DMS 273 (cell line): ENCODE results near the gene ASXL2.
"Not testable (repeated sequence)": the region's sequence is repeated elsewhere in the genome, so short reads cannot be mapped to it uniquely, and the experiment has no call there.

Experiments used
- DNase-seq: peaks from one replicate; lab custom pipeline; 2025; ENCODE audit not compliant: unreplicated experiment; lab: John Stamatoyannopoulos, UW

Gene ASXL2

DNA sequence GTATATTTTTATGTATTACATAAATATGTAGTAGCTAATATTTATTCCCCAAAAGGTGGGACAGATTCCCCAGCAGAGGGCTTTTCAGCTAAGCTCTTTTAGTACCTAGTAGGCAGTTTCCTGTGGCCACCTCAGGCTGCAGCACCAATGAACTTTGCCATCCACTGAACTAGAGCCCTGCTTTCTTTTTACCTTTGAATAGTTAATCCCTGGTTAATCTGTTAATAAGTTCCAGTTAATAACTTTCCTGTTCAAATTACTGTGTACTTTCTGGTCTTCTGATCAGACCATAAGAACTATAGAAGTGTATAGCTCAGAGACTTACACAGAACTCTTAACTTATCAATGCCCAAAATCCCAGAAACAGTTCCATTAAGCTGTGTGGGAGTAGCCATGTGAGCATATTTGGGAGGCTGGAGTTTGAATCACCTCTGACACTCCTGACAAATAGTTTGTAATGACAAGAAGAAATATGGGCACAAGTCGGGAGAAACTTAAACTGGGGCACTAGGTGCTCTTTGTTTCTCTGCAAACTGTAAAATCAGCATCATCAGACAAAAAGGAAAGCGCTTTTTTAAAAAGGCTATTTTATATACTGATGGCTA, 40.0 kb downstream of the ASXL2 start:
- no peak for DNase-seq

DNA sequence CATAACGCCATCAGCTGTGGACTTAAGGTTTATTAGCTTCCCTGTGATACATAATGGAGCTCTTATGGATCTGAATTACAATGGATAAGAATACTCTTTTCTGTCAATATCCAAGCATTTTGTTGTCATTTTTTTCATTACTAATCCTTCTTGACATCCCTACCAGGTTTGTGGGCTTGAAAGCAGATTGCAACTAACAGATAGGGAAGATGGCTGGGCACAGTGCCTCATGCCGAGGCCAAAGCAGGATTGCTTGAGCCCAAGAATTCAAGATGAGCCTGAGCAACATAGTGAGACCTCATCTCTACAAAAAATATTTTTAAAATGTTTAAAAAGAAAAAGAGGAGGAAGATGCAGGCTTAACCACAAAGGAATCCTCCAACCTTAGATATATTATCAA, 42.4 kb downstream of the ASXL2 start:
- no peak for DNase-seq

- no peak for DNase-seq
Observed at GRCh38 chr2:25833566-25833965, 44.7 kb downstream of the ASXL2 start.

DNA sequence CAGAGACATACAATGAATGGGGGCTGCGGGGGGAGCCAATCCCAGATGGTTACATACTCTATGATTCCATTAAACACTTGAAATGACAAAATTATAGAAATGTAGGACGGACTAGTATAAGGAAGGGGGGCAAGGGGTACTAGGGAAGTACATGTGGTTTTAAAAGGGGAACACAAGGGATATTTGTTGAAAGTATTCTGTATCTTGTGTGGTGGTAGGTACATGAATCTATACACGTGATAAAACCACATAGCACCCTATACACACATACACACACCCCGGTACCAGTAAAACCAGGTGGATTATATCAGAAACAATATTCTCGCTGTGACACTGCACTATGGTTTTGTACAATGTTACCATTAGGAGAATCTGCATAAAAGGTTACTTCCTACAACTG, 45.4 kb downstream of the ASXL2 start:
- DNase-seq: no peak

- no peak for DNase-seq
Observed at GRCh38 chr2:25831746-25832449, 46.4 kb downstream of the ASXL2 start.

DNA sequence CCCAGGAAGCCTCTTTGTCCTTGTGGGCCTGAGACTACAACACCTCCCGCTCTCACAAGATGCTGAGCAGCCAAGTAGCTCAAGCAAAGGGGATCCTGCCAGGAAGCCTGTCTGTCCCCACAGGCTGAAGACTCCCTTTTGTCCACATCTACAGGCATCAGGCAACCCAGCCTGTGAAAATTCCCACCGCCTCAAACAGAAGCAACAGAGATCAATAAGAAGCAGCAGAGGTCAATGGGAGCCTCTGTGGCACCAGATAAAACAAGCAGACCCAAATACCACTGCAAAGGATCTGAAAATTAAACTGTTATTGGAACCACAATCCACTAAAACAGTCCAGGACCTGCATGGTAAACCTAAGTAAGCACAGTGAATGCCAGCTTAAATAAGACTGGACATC, 48.5 kb downstream of the ASXL2 start:
- no peak for DNase-seq

GRCh38 chr2:25829377-25829704, 48.9 kb downstream of the ASXL2 start:
- no peak for DNase-seq

DNA sequence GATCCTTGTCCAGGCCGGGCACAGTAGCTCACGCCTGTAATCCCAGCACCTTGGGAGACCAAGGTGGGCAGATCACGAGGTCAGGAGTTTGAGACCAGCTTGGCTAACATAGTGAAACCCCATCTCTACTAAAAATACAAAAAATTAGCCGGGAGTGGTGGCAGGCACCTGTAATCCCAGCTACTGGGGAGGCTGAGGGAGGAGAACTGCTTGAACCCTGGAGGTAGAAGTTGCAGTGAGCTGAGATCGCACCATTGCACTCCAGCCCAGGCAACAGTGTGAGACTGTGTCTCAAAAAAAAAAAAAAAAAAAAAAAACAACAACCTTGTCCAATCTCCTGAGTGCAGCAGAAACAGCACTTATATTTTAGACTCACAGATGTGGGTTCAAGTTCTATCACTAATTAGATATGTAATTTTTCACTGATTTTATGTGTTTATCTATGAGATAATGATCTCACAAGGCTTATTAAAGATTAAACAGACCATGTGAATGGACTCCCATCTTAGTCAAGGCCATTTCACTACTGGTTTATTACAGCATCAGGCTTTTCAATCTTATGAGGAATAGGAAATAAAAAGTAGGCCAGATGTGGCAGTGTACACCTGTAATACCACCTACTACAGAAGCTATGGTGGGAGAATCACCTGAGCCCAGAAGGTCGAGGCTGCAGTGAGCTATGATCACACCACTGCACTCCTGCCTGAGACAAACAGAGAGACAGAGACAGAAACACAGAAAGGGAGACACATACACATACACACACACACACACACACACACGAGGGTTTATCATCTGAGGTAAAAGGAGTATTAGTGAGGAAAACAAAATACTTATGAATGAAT, 49.5 kb downstream of the ASXL2 start:
- not testable (repeated sequence) for DNase-seq

- no peak for DNase-seq
Observed at GRCh38 chr2:25825238-25825637, 53.0 kb downstream of the ASXL2 start.

DNA sequence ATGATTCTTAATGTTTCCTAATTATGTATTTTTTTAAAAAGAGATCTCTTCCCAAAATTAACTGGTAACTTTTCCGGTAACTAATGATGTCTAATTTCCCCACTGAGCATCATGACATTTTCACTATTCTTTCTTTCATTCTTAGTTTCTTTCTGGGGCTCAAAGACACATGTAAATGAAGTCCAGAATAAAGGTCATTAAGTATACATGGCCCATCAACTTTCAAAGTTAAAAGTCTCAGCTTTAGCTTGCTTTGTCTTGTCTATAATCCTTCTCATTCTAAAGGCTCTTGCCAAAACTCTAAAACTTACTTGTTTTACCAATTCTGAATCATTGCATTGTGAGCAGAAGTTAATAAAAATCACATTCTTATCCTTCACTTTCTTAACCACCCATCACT, 53.6 kb downstream of the ASXL2 start:
- no peak for DNase-seq

DNA sequence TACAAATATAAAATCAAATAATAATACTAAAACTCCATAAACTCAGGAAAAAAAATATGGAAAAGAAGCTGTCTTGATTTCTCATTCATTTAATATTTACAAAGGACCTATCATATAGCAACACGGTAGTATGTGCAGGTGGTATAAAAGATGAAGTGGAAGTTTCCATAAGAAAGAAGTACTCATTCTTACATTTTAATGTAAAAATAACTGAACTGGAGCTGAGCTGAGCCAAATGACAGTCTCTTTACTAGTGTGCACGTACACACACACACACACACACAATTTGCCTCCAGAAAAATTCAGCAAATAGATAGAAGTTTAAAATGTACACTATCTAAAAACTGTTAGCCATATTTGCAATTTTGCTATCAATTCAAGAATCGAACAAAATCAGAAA, 54.1 kb downstream of the ASXL2 start:
- no peak for DNase-seq

DNA sequence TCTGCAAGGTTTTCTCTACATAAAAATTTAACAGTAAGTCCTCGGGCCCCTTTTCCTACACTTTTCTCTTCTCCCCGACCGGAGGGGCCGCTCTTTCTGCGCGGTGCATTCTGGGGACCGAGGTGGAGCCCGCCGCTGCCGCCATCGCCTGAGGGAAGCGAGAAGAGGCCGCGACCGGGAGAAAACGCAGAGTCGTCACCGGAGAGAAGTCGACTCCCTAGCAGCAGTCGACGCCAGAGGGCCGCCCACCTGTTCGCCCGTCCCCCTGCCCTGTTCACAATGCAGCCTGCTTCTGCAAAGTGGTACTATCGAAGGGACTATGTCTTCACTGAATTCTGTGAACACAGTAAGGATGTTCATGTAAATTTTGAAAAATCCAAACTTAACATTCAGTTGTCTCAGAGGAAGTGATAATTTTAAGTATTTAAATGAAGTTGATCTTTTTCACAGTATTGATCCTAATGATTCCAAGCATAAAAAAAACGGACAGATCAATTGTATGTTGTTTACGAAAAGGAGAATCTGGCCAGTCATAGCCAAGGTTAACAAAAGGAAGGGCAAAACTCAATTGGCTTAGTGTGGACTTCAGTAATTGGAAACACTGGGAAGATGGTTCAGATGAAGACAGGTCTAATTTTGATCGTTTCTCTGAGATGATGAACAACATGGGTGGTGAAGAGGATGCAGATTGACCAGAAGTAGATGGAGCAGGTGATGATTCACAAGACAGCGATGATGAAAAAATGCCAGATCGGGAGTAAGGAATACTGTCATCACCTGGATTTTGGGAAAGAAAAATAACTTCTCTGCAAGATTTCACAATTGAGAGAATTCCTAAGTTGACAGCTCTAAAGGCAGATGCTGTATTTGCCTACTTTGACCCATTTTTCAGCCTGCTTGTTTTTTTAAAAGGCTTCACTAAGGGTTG, 55.8 kb downstream of the ASXL2 start:
- no peak for DNase-seq

DNA sequence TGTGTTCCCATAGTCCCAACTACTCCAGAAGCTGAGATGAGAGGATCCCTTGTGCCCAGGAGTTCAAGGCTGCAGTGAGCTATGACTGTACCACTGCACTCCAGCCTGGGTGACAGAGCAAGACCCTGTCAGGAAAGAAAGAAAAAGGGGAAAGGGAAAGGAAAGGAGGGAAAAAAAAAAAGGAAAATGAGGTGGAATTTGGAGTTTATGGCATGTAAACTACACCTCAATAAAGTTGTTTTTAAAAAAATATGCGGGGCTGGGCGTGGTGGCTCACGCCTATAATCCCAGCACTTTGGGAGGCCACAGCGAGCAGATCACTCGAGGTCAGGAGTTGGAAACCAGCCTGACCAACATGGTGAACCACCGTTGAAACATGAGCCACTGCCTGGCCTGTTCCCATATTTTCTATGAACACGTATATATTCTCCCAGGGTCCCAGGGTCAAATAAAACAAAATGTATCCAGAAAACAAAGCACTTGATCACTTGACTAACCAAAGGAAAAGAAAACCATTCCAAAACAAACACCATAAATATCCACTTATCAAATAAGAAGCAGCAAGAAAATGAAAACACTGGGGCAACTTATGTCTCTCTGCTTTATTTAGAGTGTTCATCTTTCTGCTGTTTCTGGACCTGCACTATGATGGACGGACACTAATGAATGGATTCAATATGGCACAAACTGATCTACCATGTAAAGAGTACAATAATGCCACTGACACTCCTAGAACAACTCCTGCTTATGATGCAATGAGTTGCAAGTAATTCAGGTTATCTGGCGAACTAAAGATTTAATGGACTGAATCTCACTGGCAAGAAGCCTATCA, 56.8 kb downstream of the ASXL2 start:
- no peak for DNase-seq

DNA sequence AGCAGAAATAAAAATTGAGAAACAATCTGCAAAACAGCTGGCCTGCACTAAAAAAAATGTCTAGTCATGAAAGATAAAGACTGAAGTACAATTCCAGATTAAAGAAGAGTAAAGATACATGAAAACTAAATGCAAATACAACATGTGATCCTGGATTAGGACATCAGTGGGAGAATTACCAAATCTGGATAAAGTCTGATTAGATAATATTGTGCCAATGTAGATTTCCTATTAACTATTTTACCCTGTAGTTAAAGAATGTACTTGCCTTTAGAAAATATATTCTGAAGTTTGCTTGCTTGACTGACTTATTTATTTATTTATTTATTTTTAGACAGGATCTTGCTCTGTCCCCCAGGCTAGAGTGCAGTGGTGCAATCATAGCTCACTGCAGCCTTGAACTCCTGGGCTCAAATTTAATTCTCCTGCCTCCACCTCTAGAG, 58.7 kb downstream of the ASXL2 start:
- DNase-seq: no peak

- DNase-seq: no peak
Observed at GRCh38 chr2:25817630-25818029, 60.7 kb downstream of the ASXL2 start.

- no peak for DNase-seq
Observed at GRCh38 chr2:25817006-25817405, 61.3 kb downstream of the ASXL2 start.

GRCh38 chr2:25816249-25816648, 62.0 kb downstream of the ASXL2 start:
- no peak for DNase-seq

DNA sequence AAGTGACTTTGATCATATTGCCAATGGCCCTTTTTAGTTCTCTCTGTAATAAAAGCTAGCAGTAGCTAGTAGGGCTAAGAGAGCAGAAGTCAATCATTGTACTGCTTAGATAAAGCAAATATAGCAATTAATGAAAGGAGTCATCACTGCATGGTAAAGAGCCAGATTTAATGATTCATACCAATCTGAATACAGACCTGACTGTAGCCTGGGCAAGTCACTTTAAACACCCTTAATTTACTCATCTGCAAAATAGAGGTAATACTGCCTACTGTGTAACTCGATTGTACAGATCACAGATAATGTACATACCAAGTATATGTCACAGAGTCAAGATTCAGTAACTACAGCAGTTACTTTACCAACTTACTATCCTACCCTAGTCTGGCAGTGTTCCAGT, 63.6 kb downstream of the ASXL2 start:
- DNase-seq: no peak

DNA sequence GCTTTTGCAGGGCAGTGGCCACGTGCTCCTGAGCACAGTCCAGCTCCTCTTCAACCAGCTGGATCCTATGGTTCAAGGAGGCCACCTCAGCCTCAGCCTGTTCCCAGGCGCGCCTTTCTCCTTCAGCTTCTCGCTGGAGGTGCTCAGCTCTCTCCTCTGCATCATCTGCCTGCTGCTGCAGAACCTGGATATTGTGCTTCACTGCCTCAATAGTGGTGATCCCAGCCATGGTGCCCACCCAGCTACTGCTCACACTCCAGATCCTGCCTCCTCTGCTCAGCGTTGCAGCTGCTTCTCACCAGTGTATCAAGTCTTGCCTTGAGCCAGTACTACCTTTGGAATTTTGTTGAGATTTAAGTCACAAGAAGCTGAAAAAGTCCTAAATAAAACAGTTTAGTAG, 67.9 kb downstream of the ASXL2 start:
- DNase-seq: no peak

DNA sequence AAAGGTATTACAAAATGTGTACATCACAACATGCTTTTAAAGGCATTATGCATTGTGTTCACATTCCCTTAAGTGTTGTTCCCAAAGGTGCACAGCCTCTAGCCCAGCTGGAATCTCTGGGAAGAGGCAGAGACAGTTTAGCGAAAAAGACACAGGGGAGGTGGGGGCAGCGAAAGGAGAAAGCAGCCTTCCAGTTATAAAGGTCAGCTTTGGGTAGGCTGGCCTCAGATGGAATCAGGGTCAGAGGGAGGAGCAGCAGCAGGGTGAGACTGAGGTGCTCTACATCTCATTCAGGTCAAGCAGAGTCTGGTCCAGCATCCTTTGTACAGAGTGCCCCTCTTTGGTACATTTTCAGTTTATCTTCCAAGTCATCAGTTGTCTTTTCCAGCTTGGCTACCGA, 68.6 kb downstream of the ASXL2 start:
- DNase-seq: no peak
